ENCODE measurements around the gene LDAH. TPM values are rescaled to one million over a fixed set of nuclear protein-coding genes. Genes with fewer than 3 reads are reported as not detected.

The LDAH gene
- total and polyA plus RNA-seq, 2 donors (not counting 3 experiments of a cell fraction or from before 2014, with no cell fraction given), result 12.3 to 24.0 TPM

GRCh38 chr2:20676353-20677215 is 146.3 kb downstream of the LDAH start:
- peaks cover 4 to 5% of the 10 kb centered on the region in 2 experiments for H3K27me3 ChIP-seq (ENCODE audit: control insufficient read depth in 2 of 2, insufficient read depth in 2 of 2, low read length in 2 of 2)
- H3K9me1 ChIP-seq (replicated peaks; ENCODE audit: control insufficient read depth, extremely low read depth, insufficient read depth, low read length), result no peaks in the 10 kb centered on the region
- dilution Hi-C loops (cut with MboI; ENCODE audit: extremely low pct_ligation_motif_present, low sequenced_read_pairs) (no loop called here), intact Hi-C loops (cut with micrococcal nuclease) (no loop called here)
- no peak for FAIRE-seq
- no peak overlapping the region for H3K27ac ChIP-seq (ENCODE audit: insufficient read depth, low read depth, low read length)
- no peak overlapping the region for H3K9ac ChIP-seq (replicated peaks; ENCODE audit: extremely low read depth, insufficient read depth, low read length)
- ChIA-PET CTCF (interaction anchor here (1.0 to 8.5 kb wide), 8 partner anchors 7 to 287 kb away, joined by 3 to 71 read pairs (median 7); partner anchors contain the start of gene GDF7), POLR2A (interaction anchor here (1.1 kb wide), 1 partner anchor 22 kb away, joined by 3 read pairs; no protein-coding TSS in a partner anchor)
- no peaks in the 10 kb centered on the region for H3K79me2 ChIP-seq (ENCODE audit: control insufficient read depth, insufficient read depth, low read length)
- TF ChIP-seq JUN (IDR thresholded peaks at IDR 0.05; ENCODE audit: borderline replicate concordance, insufficient read depth, insufficient read length, low read depth) (no peak), POLR2AphosphoS5 (IDR thresholded peaks at IDR 0.05; ENCODE audit: insufficient read depth, low read depth, low read length) (no peak), MYC (IDR thresholded peaks at IDR 0.05; ENCODE audit: low read depth, low read length) (no peak), FOS (IDR thresholded peaks at IDR 0.05; ENCODE audit: borderline replicate concordance, insufficient read depth, low read length) (no peak), MAX (IDR thresholded peaks at IDR 0.05; ENCODE audit: insufficient read depth, insufficient read length) (no peak), CTCF (IDR thresholded peaks at IDR 0.05; ENCODE audit: extremely low read depth in 1 of 2, insufficient read depth in 1 of 2, low read depth in 1 of 2, low read length in 2 of 2) (no peak), EZH2 (IDR thresholded peaks at IDR 0.05; ENCODE audit: borderline replicate concordance, low read depth, low read length, severe bottlenecking) (no peak), POLR2A (IDR thresholded peaks at IDR 0.05; ENCODE audit: low read depth, low read length) (no peak), GATA2 (IDR thresholded peaks at IDR 0.05; ENCODE audit: insufficient read depth, insufficient read length, low read depth, low read length) (no peak)
- DNase-seq (ENCODE audit: low read depth, low spot score), result no peak
- no peaks in the 10 kb centered on the region for H4K20me1 ChIP-seq (replicated peaks; ENCODE audit: control insufficient read depth, extremely low read depth, insufficient read depth, low read length)
- H3K9me3 ChIP-seq (replicated peaks; ENCODE audit: control insufficient read depth, insufficient read depth, low read length), result no peaks in the 10 kb centered on the region
- no peak overlapping the region for H2AFZ ChIP-seq (ENCODE audit: low read depth, low read length)
- peaks cover 0 to 2% of the 10 kb centered on the region in 2 experiments for H3K36me3 ChIP-seq (ENCODE audit: control insufficient read depth in 2 of 2, extremely low read depth in 1 of 2, insufficient read depth in 2 of 2, low read length in 2 of 2)
- peaks cover 15% of the 10 kb centered on the region for H3K4me1 ChIP-seq (ENCODE audit: control insufficient read depth, extremely low read depth, insufficient read depth, low read length)
- H3K4me2 ChIP-seq (ENCODE audit: insufficient read depth, low read length), result no peak overlapping the region
- H3K4me3 ChIP-seq (replicated peaks in 1 of 3; ENCODE audit: insufficient read depth in 1 of 3, low read depth in 1 of 3, low read length in 3 of 3), result no peak overlapping the region
- no TSS peak for BruUV-seq (replicated peaks)

Measured in endothelial cell of umbilical vein (primary cell).